GM18951 (cell line): ENCODE measurements around the gene GPR21.

Experiments used
- POLR2A ChIP-seq: IDR thresholded peaks from 4 replicates; pipeline ENCODE4 v1.6.1; 2011; ENCODE audit warnings: mild to moderate bottlenecking; ENCODE audit not compliant: insufficient read length, insufficient read depth; ENCODE audit errors: extremely low read depth
- in situ Hi-C: fragments of 300-500 bp; cut with MboI; formaldehyde crosslinking; loops from one replicate; pipeline ENCODE4 v1.12.0; 2022; ENCODE audit warnings: low sequenced_read_pairs, mixed read lengths, inconsistent platforms; ENCODE audit not compliant: unreplicated experiment

Gene GPR21

DNA sequence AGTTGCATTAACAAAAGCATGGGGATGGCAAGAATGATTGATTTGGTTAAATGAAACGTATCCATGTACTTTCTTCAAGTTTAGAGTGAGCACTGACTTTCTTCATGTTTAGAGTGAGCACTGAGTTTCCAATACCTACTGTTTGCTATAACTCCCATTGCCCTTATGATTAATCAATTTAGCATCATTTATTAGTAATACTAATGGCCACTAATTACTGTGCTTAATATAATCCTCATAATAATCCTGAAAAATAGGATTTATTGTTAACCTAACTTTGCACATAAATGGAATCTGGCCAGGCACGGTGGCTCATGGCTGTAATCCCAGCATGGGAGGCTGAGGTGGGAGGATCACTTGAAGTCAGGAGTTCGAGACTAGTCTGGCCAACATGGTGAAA, 22.1 kb upstream of the GPR21 start:
- in situ Hi-C loops = no loop called here
- TF ChIP-seq POLR2A = no peak

DNA sequence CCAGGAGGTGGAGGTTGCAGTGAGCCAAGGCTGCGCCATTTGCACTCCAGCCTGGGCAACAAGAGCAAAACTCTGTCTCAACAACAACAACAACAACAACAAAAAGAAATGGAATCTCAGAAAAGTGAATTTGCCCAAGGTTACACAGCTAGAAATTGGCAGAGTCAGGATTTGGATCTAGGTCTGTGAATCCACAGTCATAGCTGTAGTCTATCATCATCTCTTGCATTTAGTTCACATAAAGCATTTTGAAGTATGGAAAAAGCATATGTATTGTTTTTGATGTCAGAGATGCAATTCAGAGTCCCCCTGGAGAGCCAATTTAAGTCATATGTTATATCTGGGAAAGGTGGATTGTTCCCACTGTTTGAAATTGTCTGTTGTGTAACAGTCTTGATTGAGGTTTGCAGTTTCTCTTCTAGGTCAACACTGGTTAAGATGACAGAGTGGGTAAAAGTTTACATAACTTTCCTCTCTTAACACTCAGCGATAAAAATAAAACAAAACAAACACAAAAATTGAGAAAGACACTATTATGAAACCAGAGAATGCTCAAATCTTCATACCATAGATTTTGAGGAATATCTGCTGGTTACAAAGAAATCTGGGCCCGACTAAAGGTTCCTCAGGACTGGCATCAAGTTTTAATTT, 21.5 kb upstream of the GPR21 start:
- in situ Hi-C loops = no loop called here
- no peak for TF ChIP-seq POLR2A

DNA sequence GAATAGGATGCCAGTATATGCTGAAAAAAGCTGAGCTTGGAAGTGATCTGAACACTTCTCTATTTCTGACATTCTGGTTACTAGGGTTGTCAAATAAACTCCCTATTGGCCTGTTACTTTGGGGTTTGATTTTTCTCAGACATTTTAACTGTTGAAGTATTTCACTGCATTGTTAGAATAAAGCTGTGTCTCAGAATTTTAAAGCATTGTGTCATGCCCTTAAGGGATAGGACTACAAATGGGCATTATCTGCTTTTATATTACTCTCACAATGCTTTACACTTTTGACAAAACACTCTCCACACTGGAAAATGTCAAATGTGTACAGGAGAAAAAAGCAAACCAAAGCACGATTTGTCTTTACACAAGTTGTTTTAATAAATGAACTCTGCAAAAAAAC, 16.8 kb upstream of the GPR21 start:
- no peak for TF ChIP-seq POLR2A
- in situ Hi-C loops = no loop called here

DNA sequence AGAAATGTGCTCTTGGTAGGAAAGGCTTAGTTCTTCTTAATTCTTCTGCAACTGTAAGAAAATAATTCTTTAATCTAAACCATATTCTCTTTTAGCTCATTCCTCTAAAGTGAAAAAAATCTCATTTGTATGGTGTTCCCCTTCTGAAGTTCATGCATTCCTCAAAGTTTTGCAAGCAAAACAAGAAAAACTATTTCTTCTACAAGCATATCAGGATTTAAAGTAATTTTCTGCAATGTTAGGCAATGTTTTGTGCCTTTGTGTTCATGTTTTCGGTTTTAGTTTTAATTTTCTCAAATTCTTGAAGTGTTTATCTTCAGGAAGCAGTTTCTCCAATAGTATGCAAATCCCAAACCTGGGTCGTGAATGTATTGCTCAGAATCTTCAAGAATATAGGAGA, 12.7 kb upstream of the GPR21 start:
- in situ Hi-C loops = no loop called here
- no peak for TF ChIP-seq POLR2A

- in situ Hi-C loops = no loop called here
- no peak for TF ChIP-seq POLR2A
These were observed 7.0 kb upstream of the GPR21 start for GRCh38 chr9:123026425-123026824.

- in situ Hi-C loops = no loop called here
- no peak for TF ChIP-seq POLR2A
These were observed 6.0 kb upstream of the GPR21 start for GRCh38 chr9:123027517-123027916.

GRCh38 chr9:123028136-123028535, 5.3 kb upstream of the GPR21 start:
- in situ Hi-C loops = no loop called here

DNA sequence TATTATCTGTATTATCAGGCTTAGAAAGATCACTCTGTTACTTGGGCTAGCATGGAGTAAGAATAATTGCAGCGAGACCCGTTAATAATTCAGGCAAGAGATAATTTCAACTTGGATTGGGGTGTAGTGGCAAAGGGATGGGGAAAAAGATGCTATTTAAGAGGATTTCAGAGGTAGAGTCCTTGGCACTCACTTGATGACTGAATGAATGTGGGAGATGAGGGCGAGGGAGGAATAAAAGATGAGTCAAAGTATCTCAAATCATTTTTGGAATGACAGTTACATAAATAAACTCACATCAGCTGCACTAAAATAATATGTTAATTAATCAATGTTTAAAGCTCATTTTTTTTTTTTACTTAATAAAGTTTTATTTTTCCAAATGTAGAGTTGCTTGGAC, 4.5 kb upstream of the GPR21 start:
- TF ChIP-seq POLR2A = no peak
- in situ Hi-C loops = no loop called here

More at GRCh38 chr9:123028136-123028535, 5.3 kb upstream of the GPR21 start:
- TF ChIP-seq POLR2A = no peak

DNA sequence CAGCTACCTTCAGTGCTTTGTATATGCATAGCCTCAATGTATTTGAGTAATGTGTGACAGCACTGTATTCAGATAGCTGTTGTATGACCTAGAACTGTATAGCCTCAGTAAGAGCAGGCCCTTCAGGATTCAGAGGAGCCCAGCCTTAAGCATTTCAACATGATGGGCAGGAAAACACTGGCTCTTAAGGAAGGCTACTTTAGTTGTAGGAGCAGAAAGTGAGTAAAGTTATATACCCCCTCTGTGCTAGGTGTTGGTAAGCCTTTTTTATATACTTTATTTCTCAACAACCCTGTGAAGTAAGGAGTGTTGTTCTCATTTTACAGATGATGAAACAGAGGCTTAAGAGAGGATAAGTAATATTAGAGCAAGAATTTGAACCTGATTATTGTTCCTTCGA, 1.5 kb upstream of the GPR21 start:
- in situ Hi-C loops = no loop called here
- TF ChIP-seq POLR2A = no peak

DNA sequence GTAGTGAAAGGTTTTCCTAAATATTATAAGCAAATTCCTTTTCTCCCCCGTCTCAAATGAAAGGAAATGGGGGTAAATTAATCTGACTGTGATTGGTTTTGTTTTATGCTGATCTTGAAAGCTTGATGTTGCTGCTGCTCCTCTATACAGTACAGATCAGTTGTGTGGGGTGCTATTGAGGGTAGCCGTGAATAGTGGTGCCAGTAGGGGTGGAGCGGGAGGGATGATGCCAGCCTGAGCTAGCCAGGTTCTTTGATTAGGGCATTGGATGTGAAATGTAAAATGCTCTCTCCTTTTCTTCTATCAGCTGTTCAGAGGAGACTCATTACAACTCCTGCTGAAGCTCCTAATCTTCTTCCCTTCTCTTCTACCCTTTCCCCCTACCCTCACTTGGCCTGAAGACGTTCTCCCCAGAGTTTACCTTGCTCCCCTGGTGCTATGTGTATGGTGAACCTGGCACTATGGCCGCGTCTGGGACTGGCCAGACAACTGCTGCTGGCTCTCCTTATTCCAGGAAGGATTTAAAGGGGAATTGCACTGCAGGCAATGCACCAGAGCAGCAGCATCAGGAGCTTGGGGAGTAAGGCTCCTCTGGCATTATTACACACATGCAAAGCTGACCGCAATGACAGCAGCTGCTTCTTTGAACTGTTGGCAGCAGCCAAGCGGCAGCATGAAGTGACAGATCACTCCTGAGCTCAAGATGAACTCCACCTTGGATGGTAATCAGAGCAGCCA, 566 bp downstream of the GPR21 start:
- TF ChIP-seq POLR2A = no peak
- in situ Hi-C loops = no loop called here

DNA sequence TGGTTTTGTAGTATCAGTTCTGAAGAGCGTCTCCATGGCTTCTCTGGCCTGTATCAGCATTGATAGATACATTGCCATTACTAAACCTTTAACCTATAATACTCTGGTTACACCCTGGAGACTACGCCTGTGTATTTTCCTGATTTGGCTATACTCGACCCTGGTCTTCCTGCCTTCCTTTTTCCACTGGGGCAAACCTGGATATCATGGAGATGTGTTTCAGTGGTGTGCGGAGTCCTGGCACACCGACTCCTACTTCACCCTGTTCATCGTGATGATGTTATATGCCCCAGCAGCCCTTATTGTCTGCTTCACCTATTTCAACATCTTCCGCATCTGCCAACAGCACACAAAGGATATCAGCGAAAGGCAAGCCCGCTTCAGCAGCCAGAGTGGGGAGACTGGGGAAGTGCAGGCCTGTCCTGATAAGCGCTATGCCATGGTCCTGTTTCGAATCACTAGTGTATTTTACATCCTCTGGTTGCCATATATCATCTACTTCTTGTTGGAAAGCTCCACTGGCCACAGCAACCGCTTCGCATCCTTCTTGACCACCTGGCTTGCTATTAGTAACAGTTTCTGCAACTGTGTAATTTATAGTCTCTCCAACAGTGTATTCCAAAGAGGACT, 1.5 kb downstream of the GPR21 start:
- TF ChIP-seq POLR2A = no peak
- in situ Hi-C loops = no loop called here

DNA sequence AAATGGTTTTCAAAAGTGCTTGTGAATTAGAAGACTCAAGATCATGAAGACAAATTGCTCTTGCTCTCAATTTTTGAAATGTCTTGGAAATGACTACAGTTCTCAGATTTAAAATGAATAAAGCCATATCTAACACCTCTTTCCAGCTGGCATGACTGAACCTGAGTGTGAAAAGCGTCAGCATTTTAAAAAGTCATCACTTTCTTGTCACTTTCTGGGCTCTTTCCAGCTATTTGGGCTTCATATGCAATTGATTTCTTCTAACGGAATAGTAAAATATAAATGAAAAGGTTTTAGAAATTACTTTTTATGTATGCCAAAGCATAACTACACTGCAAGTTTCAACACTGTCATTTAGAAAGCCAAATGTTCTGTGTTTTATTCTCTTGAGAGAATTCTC, 2.3 kb downstream of the GPR21 start:
- TF ChIP-seq POLR2A = no peak

GRCh38 chr9:123036893-123037545, 3.6 kb downstream of the GPR21 start:
- no peak for TF ChIP-seq POLR2A
- in situ Hi-C loops = no loop called here

More for the DNA sequence above, 2.3 kb downstream of the GPR21 start:
- in situ Hi-C loops = no loop called here

GRCh38 chr9:123039617-123040219, 6.3 kb downstream of the GPR21 start:
- no peak for TF ChIP-seq POLR2A
- in situ Hi-C loops = no loop called here

- in situ Hi-C loops = no loop called here
- TF ChIP-seq POLR2A = no peak
These were observed 7.3 kb downstream of the GPR21 start for GRCh38 chr9:123040801-123041200.
